HepG2 (cell line): ENCODE data around the gene NEU1. TPM values are rescaled to one million over a fixed set of nuclear protein-coding genes. Genes with fewer than 3 reads are reported as not detected.

Experiments
- ADNP ChIP-seq: sonication (generic); formaldehyde crosslinking; IDR thresholded peaks from 2 replicates; pipeline ENCODE4 v1.4.0; 2020; ENCODE audit warnings: missing genetic modification reagents
- ARID2 ChIP-seq: sonication (generic); formaldehyde crosslinking; IDR thresholded peaks from 2 replicates; pipeline ENCODE4 v1.8.1; 2022; ENCODE audit warnings: mild to moderate bottlenecking, missing genetic modification reagents, borderline replicate concordance
- CREB3 ChIP-seq: sonication (generic); formaldehyde crosslinking; IDR thresholded peaks from 2 replicates; pipeline ENCODE4 v1.5.0; 2020; ENCODE audit warnings: missing genetic modification reagents
- FIP1L1 ChIP-seq: fragments of 200-400 bp; formaldehyde crosslinking; IDR thresholded peaks from 2 replicates; pipeline ENCODE4 v1.6.1; 2018; ENCODE audit warnings: low read depth, mild to moderate bottlenecking, low read length, moderate library complexity, borderline replicate concordance; ENCODE audit not compliant: insufficient read depth
- GRHL1 ChIP-seq: sonication (generic); formaldehyde crosslinking; conservative IDR thresholded peaks from 2 replicates; pipeline ENCODE4 v1.8.0; 2022; ENCODE audit warnings: missing genetic modification reagents
- HDAC2 ChIP-seq: sonication (generic); formaldehyde crosslinking; IDR thresholded peaks from 2 replicates; pipeline ENCODE4 v1.4.0; 2020; ENCODE audit warnings: missing genetic modification reagents
- MAFK ChIP-seq, 2 experiments: IDR thresholded peaks in 1 of 2; conservative IDR thresholded peaks in 1 of 2; 2 replicates each; pipeline ENCODE4 v1.6.1; 2011; ENCODE audit warnings: improper control_type of control experiment in 2 of 2, low read length in 2 of 2
- MEIS1 ChIP-seq: sonication (generic); formaldehyde crosslinking; IDR thresholded peaks from 2 replicates; pipeline ENCODE4 v1.9.0; 2021; ENCODE audit warnings: mild to moderate bottlenecking, missing genetic modification reagents, moderate library complexity, borderline replicate concordance
- MLX ChIP-seq: IDR thresholded peaks from 2 replicates; pipeline ENCODE4 v1.6.1; 2016
- MZF1 ChIP-seq: sonication (generic); formaldehyde crosslinking; IDR thresholded peaks from 2 replicates; pipeline ENCODE4 v1.8.1; 2023; ENCODE audit warnings: mild to moderate bottlenecking, missing genetic modification reagents, borderline replicate concordance
- RAD21 ChIP-seq: fragments of 450-650 bp; formaldehyde crosslinking; IDR thresholded peaks from 2 replicates; pipeline ENCODE4 v1.5.0; 2020; ENCODE audit warnings: mild to moderate bottlenecking
- SALL1 ChIP-seq: sonication (generic); formaldehyde crosslinking; IDR thresholded peaks from 2 replicates; pipeline ENCODE4 v1.8.0; 2022; ENCODE audit warnings: mild to moderate bottlenecking, missing genetic modification reagents
- TCF7 ChIP-seq: sonication (generic); IDR thresholded peaks from 2 replicates; pipeline ENCODE4 v1.6.1; 2016; ENCODE audit warnings: antibody characterized with exemption, low read depth
- YEATS2 ChIP-seq: sonication (generic); formaldehyde crosslinking; IDR thresholded peaks from 2 replicates; pipeline ENCODE4 v1.4.0; 2020; ENCODE audit warnings: missing genetic modification reagents, borderline replicate concordance
- ZBTB33 ChIP-seq: sonication (generic); formaldehyde crosslinking; IDR thresholded peaks from 2 replicates; pipeline ENCODE4 v1.4.0; 2020; ENCODE audit warnings: missing genetic modification reagents
- ZNF253 ChIP-seq: sonication (generic); formaldehyde crosslinking; IDR thresholded peaks from 2 replicates; pipeline ENCODE4 v1.8.0; 2022; ENCODE audit warnings: mild to moderate bottlenecking, missing genetic modification reagents, borderline replicate concordance
- ZNF280D ChIP-seq: sonication (generic); formaldehyde crosslinking; IDR thresholded peaks from 2 replicates; pipeline ENCODE4 v1.5.1; 2020; ENCODE audit warnings: mild to moderate bottlenecking, missing genetic modification reagents
- ZNF33A ChIP-seq: sonication (generic); formaldehyde crosslinking; IDR thresholded peaks from 2 replicates; pipeline ENCODE4 v1.5.1; 2020; ENCODE audit warnings: missing genetic modification reagents, mild to moderate bottlenecking, moderate library complexity, borderline replicate concordance
- ZNF747 ChIP-seq: sonication (generic); formaldehyde crosslinking; IDR thresholded peaks from 2 replicates; pipeline ENCODE4 v1.8.1; 2023; ENCODE audit warnings: missing genetic modification reagents, mild to moderate bottlenecking, borderline replicate concordance
- ZNF784 ChIP-seq: sonication (generic); formaldehyde crosslinking; IDR thresholded peaks from 2 replicates; pipeline ENCODE4 v1.5.1; 2020; ENCODE audit warnings: missing genetic modification reagents, mild to moderate bottlenecking, borderline replicate concordance
- polyA plus RNA-seq, 8 experiments: library from polyadenylated mRNA; depleted of rRNA in 3 of 8; stranded (reverse) in 7 of 8; unstranded in 1 of 8; fragments of >200 nt; fragmentation: Illumina TruSeq in 4 of 8; extraction: Trizol in 4 of 8; gene quantifications; 2 replicates each; pipeline versions ENCODE4 v1.2.1 to v1.2.3, GENCODE V29; 2011 to 2016; ENCODE audit warnings: low read depth in 4 of 8, missing spikeins in 1 of 8, mixed read lengths in 1 of 8; ENCODE audit not compliant: insufficient read depth in 1 of 8
- total RNA-seq, 5 experiments: library from RNA; depleted of rRNA; stranded (reverse); fragments of >200 nt; fragmentation: Illumina TruSeq; extraction: Trizol; gene quantifications; 2 replicates each; pipeline ENCODE4 v1.2.3, GENCODE V29; 2016; ENCODE audit warnings: low read depth in 1 of 5

Gene NEU1
- total and polyA plus RNA-seq, 2 of the 13 experiments (the other 11 are each of a cell fraction or from before 2014, with no cell fraction given), result 215 to 297 TPM

- TF ChIP-seq ZBTB33 (no peak), ZNF784 (CRISPR knock-in tag) (no peak), ARID2 (CRISPR knock-in tag) (no peak), CREB3 (CRISPR knock-in tag) (no peak), RAD21 (CRISPR knock-in tag) (peak; percentile 88), MLX (CRISPR knock-in tag) (no peak), HDAC2 (CRISPR knock-in tag) (no peak; the same call in 1 of the 2 replicates), ZNF253 (CRISPR knock-in tag) (no peak), MEIS1 (CRISPR knock-in tag) (no peak), FIP1L1 (no peak), MAFK (conservative IDR thresholded peaks at IDR 0.05 in 1 of 2, IDR thresholded peaks at IDR 0.05 in 1 of 2; ENCODE audit: low read length in 2 of 2) (no peak), ZNF33A (CRISPR knock-in tag) (no peak), ZNF280D (0 out of 2 replicates have a peak, but pooled peaks have one; percentile 4), ADNP (CRISPR knock-in tag) (no peak), TCF7 (no peak), MZF1 (CRISPR knock-in tag) (no peak), YEATS2 (CRISPR knock-in tag) (no peak), GRHL1 (CRISPR knock-in tag) (no peak), ZNF747 (peak; percentile 84), SALL1 (CRISPR knock-in tag) (peak; percentile 69)
Measured at GRCh38 chr6:31901953-31902643, 39.5 kb upstream of the NEU1 start, which contains the start of gene ZBTB12 (continued).
